ENCODE measurements around the gene DDX59. TPM values are rescaled to one million over a fixed set of nuclear protein-coding genes. Genes with fewer than 3 reads are reported as not detected.

The DDX59 gene
- polyA plus RNA-seq, 1 donor (not counting 4 experiments of a cell fraction or from before 2014, with no cell fraction given) = 14.4 TPM

GRCh38 chr1:200683298-200683697 is 13.6 kb upstream of the DDX59 start:
- Histone ChIP-seq H3K4me2 (ENCODE audit: control insufficient read depth, extremely low read depth, insufficient read depth, low read depth, low read length) (no peak overlapping the region), H3K27ac (ENCODE audit: control insufficient read depth, insufficient read depth, low read length) (peak overlapping the region; percentile 50), H4K20me1 (ENCODE audit: control insufficient read depth, extremely low read depth, insufficient read depth, low read length) (no peaks in the 10 kb centered on the region), H3K4me1 (ENCODE audit: control insufficient read depth, extremely low read depth, insufficient read depth, low read length) (peaks cover 20% of the 10 kb centered on the region), H3K4me3 (ENCODE audit: control insufficient read depth in 2 of 3, extremely low read depth in 1 of 3, insufficient read depth in 2 of 3, low read depth in 1 of 3, low read length in 3 of 3) (no peak overlapping the region), H3K9me1 (ENCODE audit: control insufficient read depth, extremely low read depth, insufficient read depth, low read length) (no peaks in the 10 kb centered on the region), H3K9me3 (ENCODE audit: control insufficient read depth, low read depth, low read length) (no peaks in the 10 kb centered on the region), H3K9ac (ENCODE audit: control insufficient read depth, extremely low read depth, insufficient read depth, low read length) (no peak overlapping the region), H3K36me3 (ENCODE audit: control insufficient read depth in 2 of 2, extremely low read depth in 1 of 2, insufficient read depth in 2 of 2, low read length in 2 of 2) (no peaks in the 10 kb centered on the region), H2AFZ (ENCODE audit: control insufficient read depth, low read length) (peak overlapping the region; percentile 3), H3K27me3 (ENCODE audit: control insufficient read depth, extremely low read depth, insufficient read depth, low read length) (no peaks in the 10 kb centered on the region), H3K79me2 (ENCODE audit: control insufficient read depth, insufficient read depth, low read length) (no peaks in the 10 kb centered on the region)
- FAIRE-seq (peak; percentile 39), DNase-seq (ENCODE audit: low read depth, low spot score) (no peak)
- dilution Hi-C loops (cut with MboI; ENCODE audit: extremely low pct_ligation_motif_present, low sequenced_read_pairs) = no loop called here
- TF ChIP-seq, protein P1, sequence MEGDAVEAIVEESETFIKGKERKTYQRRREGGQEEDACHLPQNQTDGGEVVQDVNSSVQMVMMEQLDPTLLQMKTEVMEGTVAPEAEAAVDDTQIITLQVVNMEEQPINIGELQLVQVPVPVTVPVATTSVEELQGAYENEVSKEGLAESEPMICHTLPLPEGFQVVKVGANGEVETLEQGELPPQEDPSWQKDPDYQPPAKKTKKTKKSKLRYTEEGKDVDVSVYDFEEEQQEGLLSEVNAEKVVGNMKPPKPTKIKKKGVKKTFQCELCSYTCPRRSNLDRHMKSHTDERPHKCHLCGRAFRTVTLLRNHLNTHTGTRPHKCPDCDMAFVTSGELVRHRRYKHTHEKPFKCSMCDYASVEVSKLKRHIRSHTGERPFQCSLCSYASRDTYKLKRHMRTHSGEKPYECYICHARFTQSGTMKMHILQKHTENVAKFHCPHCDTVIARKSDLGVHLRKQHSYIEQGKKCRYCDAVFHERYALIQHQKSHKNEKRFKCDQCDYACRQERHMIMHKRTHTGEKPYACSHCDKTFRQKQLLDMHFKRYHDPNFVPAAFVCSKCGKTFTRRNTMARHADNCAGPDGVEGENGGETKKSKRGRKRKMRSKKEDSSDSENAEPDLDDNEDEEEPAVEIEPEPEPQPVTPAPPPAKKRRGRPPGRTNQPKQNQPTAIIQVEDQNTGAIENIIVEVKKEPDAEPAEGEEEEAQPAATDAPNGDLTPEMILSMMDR (optimal IDR thresholded peaks at IDR 0.05 in 1 of 3, IDR thresholded peaks at IDR 0.05 in 1 of 3, conservative IDR thresholded peaks at IDR 0.05 in 1 of 3; ENCODE audit: extremely low read depth in 1 of 3, insufficient read depth in 2 of 3, low read length in 3 of 3) = no peak
- no peak for TF ChIP-seq EZH2 (IDR thresholded peaks at IDR 0.05; ENCODE audit: low read length)

DNA sequence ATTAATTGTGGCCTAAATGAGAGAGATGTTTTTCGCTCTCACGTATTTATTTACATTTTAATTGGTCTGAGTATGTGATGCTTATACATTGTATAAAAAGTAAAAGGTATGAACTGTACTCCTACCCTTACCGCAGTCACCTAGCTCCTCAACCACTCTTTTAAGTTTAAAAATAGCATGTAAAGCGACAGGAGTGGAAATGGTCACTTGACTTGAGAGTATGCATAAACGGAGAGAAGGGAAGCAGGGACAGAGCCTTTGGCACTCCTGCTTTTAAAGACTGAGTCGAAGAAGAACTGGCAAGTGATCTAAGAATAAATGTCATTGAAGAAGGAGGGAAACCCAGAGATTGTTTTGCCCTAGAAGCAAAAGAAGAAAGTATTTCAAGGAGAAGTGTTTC is 11.5 kb upstream of the DDX59 start:
- FAIRE-seq (no peak), DNase-seq (ENCODE audit: low read depth, low spot score) (no peak)
- no peaks in the 10 kb centered on the region for H4K20me1 ChIP-seq (ENCODE audit: control insufficient read depth, extremely low read depth, insufficient read depth, low read length)
- H3K27ac ChIP-seq (ENCODE audit: control insufficient read depth, insufficient read depth, low read length) = no peak overlapping the region
- peaks cover 16% of the 10 kb centered on the region for H3K4me1 ChIP-seq (ENCODE audit: control insufficient read depth, extremely low read depth, insufficient read depth, low read length)
- H3K9ac ChIP-seq (ENCODE audit: control insufficient read depth, extremely low read depth, insufficient read depth, low read length) = no peak overlapping the region
- no peaks in the 10 kb centered on the region for H3K9me1 ChIP-seq (ENCODE audit: control insufficient read depth, extremely low read depth, insufficient read depth, low read length)
- no peaks in the 10 kb centered on the region for H3K79me2 ChIP-seq (ENCODE audit: control insufficient read depth, insufficient read depth, low read length)
- H3K4me2 ChIP-seq (ENCODE audit: control insufficient read depth, extremely low read depth, insufficient read depth, low read depth, low read length) = no peak overlapping the region
- no peak overlapping the region for H2AFZ ChIP-seq (ENCODE audit: control insufficient read depth, low read length)
- H3K4me3 ChIP-seq (ENCODE audit: control insufficient read depth in 2 of 3, extremely low read depth in 1 of 3, insufficient read depth in 2 of 3, low read depth in 1 of 3, low read length in 3 of 3) = no peak overlapping the region
- TF ChIP-seq, protein P1 (optimal IDR thresholded peaks at IDR 0.05 in 1 of 3, IDR thresholded peaks at IDR 0.05 in 1 of 3, conservative IDR thresholded peaks at IDR 0.05 in 1 of 3; ENCODE audit: extremely low read depth in 1 of 3, insufficient read depth in 2 of 3, low read length in 3 of 3) = no peak
- TF ChIP-seq EZH2 (IDR thresholded peaks at IDR 0.05; ENCODE audit: low read length) = no peak
- no peaks in the 10 kb centered on the region for H3K9me3 ChIP-seq (ENCODE audit: control insufficient read depth, low read depth, low read length)
- no peaks in the 10 kb centered on the region for H3K36me3 ChIP-seq (ENCODE audit: control insufficient read depth in 2 of 2, extremely low read depth in 1 of 2, insufficient read depth in 2 of 2, low read length in 2 of 2)
- no peaks in the 10 kb centered on the region for H3K27me3 ChIP-seq (ENCODE audit: control insufficient read depth, extremely low read depth, insufficient read depth, low read length)
- dilution Hi-C loops (cut with MboI; ENCODE audit: extremely low pct_ligation_motif_present, low sequenced_read_pairs) = no loop called here

Data from keratinocyte (primary cell).